Stimulated activated CD8-positive, alpha-beta memory T cell treated with anti-CD3 and anti-CD28 coated beads, Interleukin-4, amount 100 ng/mL, for 1 hour (primary cell): ENCODE data around the gene RXFP4.
A peak's percentile ranks its signal among the peaks of the same experiment; 100 is the strongest.
"Not testable (repeated sequence)": the region's sequence is repeated elsewhere in the genome, so short reads cannot be mapped to it uniquely, and the experiment has no call there.

Experiments used
- DNase-seq, 2 donors: peaks; one replicate each; pipeline ENCODE4 v3.0.0-alpha.2; 2020; ENCODE audit warnings: low read depth in 2 of 2, low spot score in 1 of 2

The RXFP4 gene

GRCh38 chr1:155930725-155931124 is 10.7 kb upstream of the RXFP4 start:
- not testable (repeated sequence) for DNase-seq

- DNase-seq = no peak
Observed at GRCh38 chr1:155931332-155932038, 10.0 kb upstream of the RXFP4 start.

GRCh38 chr1:155932081-155932480 is 9.4 kb upstream of the RXFP4 start:
- DNase-seq = no peak

- no peak for DNase-seq
Observed at GRCh38 chr1:155932487-155932886, 9.0 kb upstream of the RXFP4 start.

GRCh38 chr1:155933591-155934096 is 7.8 kb upstream of the RXFP4 start:
- no peak for DNase-seq

GRCh38 chr1:155934097-155934935 is 7.1 kb upstream of the RXFP4 start, which contains the start of gene KHDC4:
Gene KHDC4 (minus strand): TSS chr1:155934413. CDS start chr1:155934373, 40 bp downstream.
- DNase-seq = peak; percentile 83 to 89

GRCh38 chr1:155934936-155935590 is 6.4 kb upstream of the RXFP4 start:
- no peak for DNase-seq

- no peak for DNase-seq
Observed at GRCh38 chr1:155938220-155938627, 3.2 kb upstream of the RXFP4 start.

GRCh38 chr1:155940482-155940992 is 901 bp upstream of the RXFP4 start:
- DNase-seq = no peak

GRCh38 chr1:155941845-155942531 is 550 bp downstream of the RXFP4 start:
- no peak for DNase-seq

GRCh38 chr1:155942578-155943141 is 1.2 kb downstream of the RXFP4 start:
- no peak for DNase-seq

GRCh38 chr1:155944444-155944799 is 3.0 kb downstream of the RXFP4 start:
- no peak for DNase-seq

- DNase-seq = no peak
Observed at GRCh38 chr1:155946633-155947219, 5.3 kb downstream of the RXFP4 start.

GRCh38 chr1:155947292-155947691 is 5.9 kb downstream of the RXFP4 start:
- DNase-seq = no peak

- DNase-seq = no peak
Observed at GRCh38 chr1:155947741-155948140, 6.3 kb downstream of the RXFP4 start.

- DNase-seq = no peak
Observed at GRCh38 chr1:155950829-155951228, 9.4 kb downstream of the RXFP4 start.

- DNase-seq = no peak
Observed at GRCh38 chr1:155951753-155952504, 10.5 kb downstream of the RXFP4 start.

GRCh38 chr1:155952505-155952890 is 11.1 kb downstream of the RXFP4 start:
- DNase-seq = no peak

GRCh38 chr1:155954645-155955044 is 13.2 kb downstream of the RXFP4 start:
- DNase-seq = no peak
